Subcutaneous adipose tissue (tissue), 4 donors: ENCODE results near the gene C1QTNF2. TPM values are rescaled to one million over a fixed set of nuclear protein-coding genes. Genes with fewer than 3 reads are reported as not detected.

ENCODE experiments used
- small RNA-seq: library from RNA; depleted of rRNA; stranded (forward); fragments of <200 nt; gene quantifications from one replicate; pipeline ENCODE3, GENCODE V24; 2016
- total RNA-seq, 4 donors: library from RNA; depleted of rRNA; stranded (reverse); fragments of >200 nt; gene quantifications; one replicate each; pipeline ENCODE4 v1.1.0, GENCODE V29; 2016
- TF ChIP-seq, protein P1 (sequence below): fragments of 450-650 bp; IDR thresholded peaks from one replicate; pipeline ENCODE4 v1.5.1; 2016; ENCODE audit warnings: low read depth, mild to moderate bottlenecking, control low read depth, antibody characterized with exemption, moderate library complexity

The C1QTNF2 gene
- total RNA-seq, 4 donors from 2014 or later = 0.57 to 1.5 (median 0.91) TPM

DNA sequence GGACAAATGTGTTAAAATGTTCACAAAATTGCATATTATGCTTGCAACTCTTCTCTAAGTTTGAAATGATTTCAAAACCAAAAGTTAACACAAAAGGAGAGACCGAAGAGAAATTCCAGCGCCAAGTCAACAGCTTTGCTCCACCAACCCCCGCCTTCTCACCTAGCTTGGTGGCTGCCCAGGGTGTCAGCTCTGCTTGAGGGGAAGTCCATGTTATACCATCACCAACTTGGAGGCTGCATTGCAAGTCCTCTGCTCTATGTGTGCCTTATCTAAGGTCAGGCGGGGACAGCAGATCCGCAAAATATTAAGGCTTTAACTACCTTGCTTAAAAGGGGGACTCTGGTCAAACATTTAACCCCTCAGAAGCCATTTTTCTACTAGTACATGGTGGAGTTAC is 72.7 kb downstream of the C1QTNF2 start:
- TF ChIP-seq, protein P1, sequence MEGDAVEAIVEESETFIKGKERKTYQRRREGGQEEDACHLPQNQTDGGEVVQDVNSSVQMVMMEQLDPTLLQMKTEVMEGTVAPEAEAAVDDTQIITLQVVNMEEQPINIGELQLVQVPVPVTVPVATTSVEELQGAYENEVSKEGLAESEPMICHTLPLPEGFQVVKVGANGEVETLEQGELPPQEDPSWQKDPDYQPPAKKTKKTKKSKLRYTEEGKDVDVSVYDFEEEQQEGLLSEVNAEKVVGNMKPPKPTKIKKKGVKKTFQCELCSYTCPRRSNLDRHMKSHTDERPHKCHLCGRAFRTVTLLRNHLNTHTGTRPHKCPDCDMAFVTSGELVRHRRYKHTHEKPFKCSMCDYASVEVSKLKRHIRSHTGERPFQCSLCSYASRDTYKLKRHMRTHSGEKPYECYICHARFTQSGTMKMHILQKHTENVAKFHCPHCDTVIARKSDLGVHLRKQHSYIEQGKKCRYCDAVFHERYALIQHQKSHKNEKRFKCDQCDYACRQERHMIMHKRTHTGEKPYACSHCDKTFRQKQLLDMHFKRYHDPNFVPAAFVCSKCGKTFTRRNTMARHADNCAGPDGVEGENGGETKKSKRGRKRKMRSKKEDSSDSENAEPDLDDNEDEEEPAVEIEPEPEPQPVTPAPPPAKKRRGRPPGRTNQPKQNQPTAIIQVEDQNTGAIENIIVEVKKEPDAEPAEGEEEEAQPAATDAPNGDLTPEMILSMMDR = no peak

Small RNAs within 50 kb of the gene (small RNA-seq; reads per million reads assigned to genes)
- not detected for gene AC112191.3

Other genes starting within 250 kb of the C1QTNF2 start
- gene FABP6, start 141.1 kb downstream of the C1QTNF2 start, total RNA-seq = not detected
- gene CCNJL, start 58.1 kb downstream of the C1QTNF2 start, total RNA-seq = 1 to 10 TPM in 1 of 4 donors, under 1 TPM in 2, not detected in 1; 0.16 to 2.8 (median 0.17) TPM
- 1 to 10 TPM; 3.6 to 5.1 (median 4.3) TPM for gene FAM200C, start 29.4 kb upstream of the C1QTNF2 start, total RNA-seq
- gene SLU7, start 48.5 kb upstream of the C1QTNF2 start, total RNA-seq = 10 to 100 TPM; 42.8 to 98.0 (median 70.5) TPM
- 10 to 100 TPM in 1 of 4 donors, 1 to 10 TPM in 3; 1.3 to 15.0 (median 6.8) TPM for gene PTTG1, start 51.2 kb upstream of the C1QTNF2 start, total RNA-seq